Lower lobe of right lung (tissue), 2 donors: Measurements from ENCODE around the gene SERPIND1. TPM values are rescaled to one million over a fixed set of nuclear protein-coding genes. Genes with fewer than 3 reads are reported as not detected.

Experiments
- ATAC-seq, 2 donors: fragments of 200-7000 bp; cut with Tn5 transposase; one replicate each; pipeline ENCODE4 v1.9.1; 2020 to 2022; ENCODE audit warnings: mild to moderate bottlenecking in 2 of 2, moderate library complexity in 2 of 2
- DNase-seq: peaks from one replicate; pipeline ENCODE4 v3.0.0-alpha.2; 2020
- H3K27ac ChIP-seq: fragments of 200-600 bp; one replicate; pipeline ENCODE4 v1.8.0; 2022
- H3K27me3 ChIP-seq: fragments of 200-600 bp; one replicate; pipeline ENCODE4 v1.8.0; 2022; ENCODE audit warnings: low read depth
- H3K36me3 ChIP-seq: fragments of 200-600 bp; one replicate; pipeline ENCODE4 v1.8.0; 2022; ENCODE audit warnings: mild to moderate bottlenecking
- H3K4me1 ChIP-seq: fragments of 200-600 bp; one replicate; pipeline ENCODE4 v1.8.0; 2022
- H3K4me3 ChIP-seq: fragments of 200-600 bp; one replicate; pipeline ENCODE4 v1.8.0; 2022; ENCODE audit warnings: mild to moderate bottlenecking
- H3K9me3 ChIP-seq: fragments of 200-600 bp; one replicate; pipeline ENCODE4 v1.8.0; 2022
- CTCF ChIP-seq: fragments of 200-600 bp; IDR thresholded peaks from one replicate; pipeline ENCODE4 v1.8.0; 2022; ENCODE audit warnings: antibody characterized with exemption, mild to moderate bottlenecking
- intact Hi-C: fragments of 100-400 bp; cut with DNase I; formaldehyde crosslinking; loops from one replicate; pipeline ENCODE4 v1.11.0; 2022
- total RNA-seq: library from RNA; stranded (reverse); fragmentation: NEBNext Ultra II Directional; extraction: Animal tissue kit (Norgen Biotek cat#: 25700); gene quantifications from one replicate; pipeline ENCODE4 v1.2.1, GENCODE V29; 2021
- donor health status: DM: no; HTN: yes; CAD: no; lungs with severe emphysema.

SERPIND1 gene
- total RNA-seq, 1 donor from 2014 or later, result 0.24 TPM

GRCh38 chr22:20793748-20794649 lies 20.1 kb downstream of the SERPIND1 start:
- no peak for TF ChIP-seq CTCF
- H3K4me1 ChIP-seq, result no peaks in the 10 kb centered on the region
- peaks cover 88% of the 10 kb centered on the region for H3K36me3 ChIP-seq
- ATAC-seq (no peak), DNase-seq (no peak)
- intact Hi-C loops, result no loop called here
- no peaks in the 10 kb centered on the region for H3K9me3 ChIP-seq
- H3K4me3 ChIP-seq, result no peak overlapping the region
- no peak overlapping the region for H3K27ac ChIP-seq
- H3K27me3 ChIP-seq, result no peaks in the 10 kb centered on the region

- H3K36me3 ChIP-seq, result peaks cover 88% of the 10 kb centered on the region
Observed at GRCh38 chr22:20794650-20795413, 20.9 kb downstream of the SERPIND1 start.

DNA sequence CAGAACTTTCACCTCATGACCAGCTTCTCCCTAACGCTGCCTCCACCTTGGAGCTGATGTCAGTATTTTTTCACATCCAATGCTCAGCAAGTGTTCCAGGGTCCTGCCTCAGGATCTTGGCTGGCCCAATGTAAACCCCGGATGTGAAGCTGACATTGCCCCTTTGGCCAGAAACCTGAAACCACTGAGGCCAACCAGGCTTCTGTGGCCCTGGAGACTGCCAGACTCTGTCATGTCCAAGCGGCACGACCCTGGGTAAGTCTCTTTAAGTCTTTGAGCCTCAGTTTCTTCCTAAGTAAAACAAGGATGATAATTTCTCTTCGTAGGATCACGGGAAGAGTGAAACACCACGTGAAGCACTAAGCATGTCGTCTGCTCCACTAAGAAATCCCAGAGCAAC lies 22.8 kb downstream of the SERPIND1 start:
- Histone ChIP-seq H3K4me3 (no peak overlapping the region), H3K4me1 (no peaks in the 10 kb centered on the region), H3K27ac (no peak overlapping the region), H3K36me3 (peaks cover 91% of the 10 kb centered on the region), H3K27me3 (no peaks in the 10 kb centered on the region), H3K9me3 (no peaks in the 10 kb centered on the region)
- DNase-seq (no peak), ATAC-seq (no peak)
- intact Hi-C loops, result no loop called here
- no peak for TF ChIP-seq CTCF

More at GRCh38 chr22:20794650-20795413, 20.9 kb downstream of the SERPIND1 start:
- H3K9me3 ChIP-seq, result no peaks in the 10 kb centered on the region
- intact Hi-C loops, result no loop called here
- no peak for TF ChIP-seq CTCF
- H3K4me1 ChIP-seq, result no peaks in the 10 kb centered on the region
- H3K4me3 ChIP-seq, result no peak overlapping the region
- DNase-seq (no peak), ATAC-seq (no peak)
- H3K27me3 ChIP-seq, result no peaks in the 10 kb centered on the region
- no peak overlapping the region for H3K27ac ChIP-seq

- H3K36me3 ChIP-seq, result peaks cover 91% of the 10 kb centered on the region
- TF ChIP-seq CTCF, result no peak
- no peak for DNase-seq
- no peak for ATAC-seq
- H3K4me3 ChIP-seq, result no peak overlapping the region
- H3K9me3 ChIP-seq, result no peaks in the 10 kb centered on the region
- intact Hi-C loops, result no loop called here
- H3K4me1 ChIP-seq, result no peaks in the 10 kb centered on the region
- H3K27me3 ChIP-seq, result no peaks in the 10 kb centered on the region
- H3K27ac ChIP-seq, result no peak overlapping the region
Observed at GRCh38 chr22:20798218-20798617, 24.3 kb downstream of the SERPIND1 start.

DNA sequence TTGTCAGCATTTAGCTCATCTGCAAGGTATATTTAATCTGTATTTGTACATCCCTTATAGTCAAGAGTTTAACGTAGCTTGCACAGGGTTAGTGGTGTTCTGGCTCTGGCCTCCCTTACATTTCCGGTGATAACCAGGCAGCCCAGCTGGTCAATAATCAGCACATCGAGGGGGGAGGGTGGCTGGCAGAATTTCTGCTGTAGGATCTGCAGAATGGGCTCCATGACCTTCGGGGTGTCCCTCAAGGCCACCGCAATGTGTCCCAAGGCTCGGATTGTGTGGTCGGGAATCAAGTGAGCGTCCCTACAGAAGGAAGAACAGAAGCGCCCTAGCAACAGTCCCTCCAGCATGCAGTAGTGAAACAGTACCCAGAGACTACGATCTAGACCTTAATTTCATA lies 25.1 kb downstream of the SERPIND1 start:
- H3K4me1 ChIP-seq, result no peaks in the 10 kb centered on the region
- H3K9me3 ChIP-seq, result no peaks in the 10 kb centered on the region
- H3K4me3 ChIP-seq, result no peak overlapping the region
- H3K36me3 ChIP-seq, result peaks cover 94% of the 10 kb centered on the region
- H3K27ac ChIP-seq, result no peak overlapping the region
- TF ChIP-seq CTCF, result no peak
- DNase-seq (no peak), ATAC-seq (no peak)
- no peaks in the 10 kb centered on the region for H3K27me3 ChIP-seq
- intact Hi-C loops, result no loop called here
